GM21825 (cell line): Measurements from ENCODE around the gene SLC6A12.
A peak's percentile ranks its signal among the peaks of the same experiment; 100 is the strongest.
"Not testable (repeated sequence)": the region's sequence is repeated elsewhere in the genome, so short reads cannot be mapped to it uniquely, and the experiment has no call there.

Source experiments
- ATAC-seq: cut with Tn5 transposase; IDR thresholded peaks from one replicate; pipeline ENCODE4 v1.9.1; 2021; ENCODE audit warnings: mild to moderate bottlenecking, moderate library complexity; ENCODE audit not compliant: unreplicated experiment

The SLC6A12 gene

DNA sequence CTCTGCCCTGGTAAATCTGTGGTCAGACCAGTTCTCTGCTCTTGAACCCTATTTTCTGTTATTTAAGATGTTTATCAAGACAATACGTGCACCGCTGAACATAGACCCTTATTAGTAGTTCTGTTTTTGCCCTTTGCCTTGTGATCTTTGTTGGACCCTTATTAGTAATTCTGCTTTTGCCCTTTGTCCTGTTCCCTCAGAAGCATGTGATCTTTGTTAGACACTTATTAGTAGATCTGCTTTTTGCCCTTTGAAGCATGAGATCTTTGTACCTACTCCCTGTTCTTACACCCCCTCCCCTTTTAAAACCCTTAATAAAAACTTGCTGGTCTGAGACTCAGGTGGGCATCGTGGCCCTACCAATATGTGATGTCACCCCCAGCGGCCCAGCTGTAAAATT, 22.0 kb upstream of the SLC6A12 start:
- not testable (repeated sequence) for ATAC-seq

DNA sequence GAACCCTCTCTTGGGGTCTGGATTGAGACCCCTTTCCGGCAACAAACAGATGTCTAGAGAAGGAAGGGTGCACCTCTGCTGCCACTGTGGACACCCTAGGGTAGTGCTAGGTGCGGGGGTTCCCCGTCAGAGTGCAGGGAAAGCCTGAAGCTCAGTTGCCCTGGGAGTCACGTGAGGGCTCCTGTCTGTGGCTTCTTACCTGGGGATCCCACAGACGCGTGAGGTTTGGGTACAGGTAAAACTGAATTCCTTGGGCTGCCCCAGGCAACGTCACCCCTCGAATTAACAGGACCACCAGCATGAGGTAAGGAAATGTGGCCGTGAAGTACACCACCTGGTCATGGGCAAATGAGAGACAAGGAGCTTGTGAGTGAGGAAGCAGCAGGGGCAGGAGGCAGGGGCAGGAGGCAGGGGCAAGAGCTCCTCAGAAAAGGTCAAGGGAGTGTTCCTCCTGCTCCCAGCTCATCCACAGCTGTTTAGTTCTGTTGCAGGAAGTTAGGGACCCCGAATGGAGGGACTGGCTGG, 21.0 kb upstream of the SLC6A12 start:
- ATAC-seq: no peak

DNA sequence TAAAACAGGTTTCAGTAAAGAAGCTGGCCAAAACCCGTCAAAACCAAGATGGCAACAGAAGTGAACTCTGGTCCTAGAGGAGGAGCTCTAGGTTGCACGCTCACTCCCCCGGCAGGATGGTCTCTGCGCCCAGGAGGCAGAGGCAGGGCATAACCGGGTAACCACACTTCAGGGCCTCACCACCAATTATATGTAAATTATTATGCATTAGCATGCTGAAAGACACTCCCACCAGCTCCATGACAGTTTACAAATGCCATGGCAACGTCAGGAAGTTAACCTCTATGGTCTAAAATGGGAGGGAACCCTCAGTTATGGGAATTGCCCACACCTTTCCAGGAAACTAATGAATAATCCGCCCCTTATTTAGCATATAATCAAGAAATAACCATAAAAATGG, 20.1 kb upstream of the SLC6A12 start:
- no peak for ATAC-seq

DNA sequence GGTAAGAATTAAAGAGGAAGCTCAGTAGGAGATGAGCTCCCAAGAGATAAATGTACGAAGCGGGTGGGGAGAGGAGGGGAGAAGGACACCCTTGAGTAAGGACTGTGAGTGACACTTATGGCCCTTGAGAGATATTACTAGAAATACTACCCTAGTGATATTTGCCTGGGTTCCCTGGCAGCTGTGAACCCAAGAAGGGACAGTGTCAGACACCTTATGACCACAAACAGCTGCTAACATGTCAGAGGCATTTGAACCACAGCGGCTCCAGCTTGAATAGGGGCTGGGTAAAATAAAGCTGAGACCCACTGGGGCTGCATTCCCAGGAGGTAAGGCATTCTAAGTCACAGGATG, 19.6 kb upstream of the SLC6A12 start:
- ATAC-seq: no peak

DNA sequence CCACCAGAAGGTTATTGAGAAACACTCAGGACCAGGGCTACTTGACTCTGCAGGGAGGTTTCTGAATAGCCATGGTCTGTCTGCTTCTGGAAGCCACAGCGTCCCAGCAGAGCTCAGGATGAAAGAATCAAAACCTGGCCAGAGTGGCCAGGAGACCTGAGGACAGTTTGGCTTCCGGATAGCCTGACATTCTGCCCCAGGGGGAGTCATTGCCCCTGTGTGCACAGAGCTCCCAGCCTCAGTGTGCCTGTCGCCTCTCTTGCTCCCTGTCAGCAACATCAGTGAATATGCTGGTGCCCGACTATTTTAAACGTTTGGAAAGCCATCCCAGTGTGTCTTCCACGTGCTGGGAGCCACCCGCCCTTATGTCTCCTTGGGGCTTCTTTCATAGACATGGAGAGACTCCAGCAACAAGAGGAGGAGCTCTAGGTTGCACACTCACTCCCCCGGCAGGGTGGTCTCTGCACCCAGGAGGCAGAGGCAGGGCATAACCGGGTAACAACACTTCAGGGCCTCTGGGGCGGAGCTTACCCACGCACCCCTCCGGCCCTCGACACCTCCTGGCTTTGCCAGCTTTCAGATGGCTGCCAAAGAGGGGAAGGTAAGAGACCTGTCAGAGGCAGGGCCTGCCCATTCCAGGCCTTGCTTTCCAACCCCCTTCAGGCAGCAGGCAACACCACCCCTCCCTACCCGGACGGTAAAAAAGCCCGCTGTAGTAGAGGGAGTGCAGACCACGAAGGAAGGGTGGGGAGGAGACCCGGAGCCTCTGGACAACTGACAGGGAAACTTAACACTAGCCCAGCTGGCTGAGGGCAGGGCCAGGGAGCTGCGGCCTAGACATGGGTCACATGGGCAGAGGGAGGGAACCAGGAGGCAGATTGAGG, 19.0 kb upstream of the SLC6A12 start:
- ATAC-seq: no peak

DNA sequence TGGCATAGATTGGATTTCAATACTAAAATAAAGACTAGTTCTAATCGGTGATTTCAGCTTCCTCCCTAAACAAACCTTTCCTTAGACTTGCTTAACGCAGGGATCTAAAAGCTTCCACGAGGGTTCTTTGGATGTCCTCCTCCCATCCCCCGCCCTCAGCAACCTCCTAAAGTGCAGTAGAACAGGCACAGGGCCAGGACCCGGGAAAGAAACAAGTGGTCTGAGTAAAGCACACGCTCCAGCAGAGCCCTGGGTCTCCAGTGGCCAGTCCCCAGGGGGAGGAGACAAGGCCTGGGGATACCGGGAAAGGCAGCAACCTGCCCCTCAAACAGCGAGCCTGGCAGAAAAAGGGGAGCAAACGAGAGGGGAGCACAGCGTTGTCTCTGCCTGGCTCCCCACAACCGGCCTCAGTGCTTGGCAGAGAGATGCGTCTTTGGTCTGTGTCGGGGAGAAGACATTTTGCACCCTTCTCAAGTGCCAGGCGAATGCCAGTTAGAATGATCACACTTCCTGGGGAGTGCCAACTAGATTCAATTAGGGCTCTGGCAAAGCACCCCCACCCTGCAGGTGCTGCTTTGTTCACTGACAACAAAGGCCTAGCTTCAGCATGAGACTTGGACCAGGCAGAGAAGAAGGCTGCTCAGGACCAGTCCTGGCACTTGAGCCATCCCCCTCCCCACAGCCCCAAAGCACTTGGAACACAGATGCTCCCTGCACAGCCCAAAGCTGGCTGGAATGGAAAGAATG, 17.1 kb upstream of the SLC6A12 start:
- no peak for ATAC-seq

DNA sequence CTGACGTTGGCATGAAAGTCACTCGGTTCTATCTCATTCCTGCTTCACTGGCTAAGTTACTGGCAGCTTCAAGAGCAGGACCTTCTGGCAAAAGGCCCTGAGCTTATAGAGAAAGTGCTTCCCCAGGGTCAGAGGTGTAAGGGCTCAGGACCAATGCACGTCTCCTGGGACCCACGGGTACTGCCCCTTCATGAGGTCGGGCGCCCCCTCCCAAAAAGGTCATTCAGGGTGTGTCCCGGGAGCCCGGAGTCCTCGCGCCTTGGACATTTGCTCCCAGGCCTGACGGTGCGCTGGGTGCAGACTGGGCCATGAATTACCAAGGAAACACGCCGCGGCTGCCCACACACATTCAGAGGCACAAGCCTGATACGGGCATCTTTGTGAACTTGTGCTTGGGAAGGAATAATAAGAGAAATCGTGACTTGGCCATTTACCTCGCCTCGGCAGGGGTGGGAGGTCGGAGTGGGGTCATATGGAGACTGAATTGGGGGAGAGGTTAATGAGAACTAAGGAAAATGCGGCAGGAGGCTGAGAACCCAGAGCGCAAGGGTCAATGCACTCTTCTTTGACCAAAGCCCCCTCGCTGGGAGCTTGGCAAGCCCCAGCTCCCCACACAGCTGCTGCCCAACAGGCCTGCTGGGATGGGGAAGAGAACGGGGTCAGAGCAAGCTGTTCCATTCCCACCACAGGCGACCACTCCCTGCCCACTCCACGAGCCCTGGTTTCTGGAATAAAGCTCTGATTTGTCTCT, 15.7 kb upstream of the SLC6A12 start:
- ATAC-seq: no peak

DNA sequence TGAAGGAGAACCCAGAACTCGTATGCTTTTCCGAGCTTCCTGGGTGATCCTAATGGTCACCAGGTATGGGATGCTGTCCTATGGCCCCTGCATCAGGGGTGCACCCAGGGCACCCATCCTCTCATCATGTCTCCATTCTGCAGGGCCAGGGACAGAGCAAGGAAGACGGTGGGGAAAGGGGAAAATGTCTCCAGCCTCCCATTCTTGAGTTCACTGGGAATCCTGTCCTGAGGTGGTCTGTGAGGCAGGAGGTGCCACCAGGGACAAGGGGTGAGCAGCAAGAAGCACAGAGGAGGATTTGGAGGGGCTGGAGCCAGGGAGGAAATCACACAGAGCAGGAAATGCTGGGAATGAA, 14.9 kb upstream of the SLC6A12 start:
- ATAC-seq: no peak

DNA sequence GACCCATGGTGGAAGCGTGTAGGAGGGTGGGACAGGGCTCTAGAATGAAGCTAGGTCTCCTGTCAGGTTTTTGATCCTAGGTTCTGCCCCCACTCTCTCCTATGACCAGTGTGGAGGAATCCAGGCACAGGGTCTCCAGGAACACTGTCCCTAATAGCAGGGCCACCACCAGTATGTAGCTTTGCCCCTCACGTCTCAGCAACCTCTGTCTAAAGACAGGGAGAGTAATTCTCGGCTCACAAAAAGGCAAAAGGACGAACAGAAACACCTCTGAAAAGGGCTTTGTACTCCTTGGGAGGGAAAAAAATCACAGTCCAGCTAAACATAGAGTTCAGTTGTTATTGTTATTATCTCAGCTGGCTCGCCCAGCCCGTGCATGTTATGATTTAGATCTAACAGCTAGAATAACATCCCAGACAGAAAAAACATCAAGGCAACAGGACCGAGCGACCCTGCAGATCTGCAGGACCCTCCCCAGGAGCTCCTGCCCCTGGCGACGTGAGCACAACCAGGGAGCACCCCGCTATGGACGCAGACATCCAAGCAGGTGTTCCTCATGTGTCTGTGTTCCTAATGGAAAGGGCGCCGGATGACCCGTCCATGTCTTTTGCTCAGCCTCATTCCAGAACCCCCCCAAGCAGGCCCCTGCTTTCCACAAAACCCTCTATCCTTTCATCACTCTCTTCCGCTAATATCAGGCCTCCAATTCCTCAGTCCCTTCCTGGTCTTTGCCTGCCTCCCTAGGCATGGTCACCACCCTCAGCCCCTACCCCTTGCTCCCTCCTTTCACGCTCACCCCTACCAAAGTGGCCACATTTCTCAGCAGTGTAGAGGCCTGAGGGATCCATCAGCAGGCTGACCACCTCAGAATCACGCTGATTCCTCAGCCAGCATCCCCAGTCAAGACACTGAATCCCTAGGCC, 14.2 kb upstream of the SLC6A12 start:
- no peak for ATAC-seq

DNA sequence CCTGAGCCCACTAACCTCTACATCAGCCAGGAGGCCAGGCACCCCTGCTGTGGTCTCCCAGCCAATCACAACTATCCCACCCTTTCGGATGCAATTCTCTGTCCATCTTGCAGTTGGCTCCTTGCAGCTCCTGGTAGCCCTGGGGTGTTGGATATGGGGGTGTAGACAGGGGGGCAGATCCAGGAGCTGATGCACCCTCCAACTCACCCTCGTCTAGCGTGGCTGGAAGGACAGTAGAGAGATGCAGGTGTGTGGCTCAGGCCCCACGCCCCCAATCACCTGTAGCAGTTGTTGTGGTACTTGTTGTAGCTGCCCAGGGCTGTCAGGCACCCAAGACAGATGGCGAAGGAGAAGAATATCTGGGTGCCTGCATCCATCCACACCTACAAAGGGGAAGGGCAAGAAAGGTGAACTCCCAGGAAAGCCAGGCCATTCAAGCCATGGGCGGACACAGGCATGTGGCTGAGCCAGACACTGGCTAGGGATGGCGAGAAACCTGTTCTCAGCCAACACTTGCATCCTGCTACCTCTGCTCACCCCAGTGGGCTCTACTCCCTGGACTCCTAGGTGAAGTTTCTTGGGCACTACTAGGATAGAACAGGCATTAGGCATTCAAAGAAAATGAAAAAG, 13.4 kb upstream of the SLC6A12 start:
- no peak for ATAC-seq

DNA sequence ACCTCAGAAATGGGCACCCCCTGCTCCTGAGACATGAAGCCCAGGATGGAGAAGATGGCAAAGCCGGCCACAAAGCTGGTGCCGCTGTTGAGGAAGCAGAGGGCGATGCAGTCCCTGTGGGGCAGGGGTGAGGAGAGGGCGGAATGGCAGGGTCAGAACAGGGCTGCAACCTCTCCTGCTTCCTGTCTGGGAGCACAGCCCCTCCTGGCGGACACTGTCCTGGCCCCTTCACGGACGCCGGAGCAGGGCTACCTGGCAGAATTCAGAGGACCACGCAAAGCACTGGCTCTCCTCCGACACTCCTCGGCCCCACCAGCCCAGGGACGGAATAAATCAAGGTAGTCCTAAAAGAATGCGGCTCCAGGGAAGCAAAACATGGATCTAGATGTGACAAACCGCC, 12.4 kb upstream of the SLC6A12 start:
- no peak for ATAC-seq

DNA sequence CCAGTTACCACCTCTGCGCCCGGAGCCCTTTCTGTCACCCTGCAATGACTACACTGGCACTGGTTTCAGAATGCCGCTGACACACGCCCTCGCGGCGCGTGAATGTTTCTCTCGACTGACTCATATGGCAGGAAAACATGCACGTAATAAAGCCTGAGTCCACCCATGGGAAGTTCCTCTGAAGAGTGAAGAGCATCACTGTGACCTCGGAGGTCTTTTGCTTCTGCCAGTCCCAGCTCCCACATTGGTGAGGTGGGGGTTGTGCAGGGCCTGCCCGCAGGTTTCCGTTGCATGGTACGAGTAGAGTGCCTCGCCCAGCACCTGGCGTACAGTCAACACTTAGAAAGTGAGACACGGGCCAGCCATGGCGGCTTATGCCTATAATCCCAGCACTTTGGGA, 11.1 kb upstream of the SLC6A12 start:
- no peak for ATAC-seq

DNA sequence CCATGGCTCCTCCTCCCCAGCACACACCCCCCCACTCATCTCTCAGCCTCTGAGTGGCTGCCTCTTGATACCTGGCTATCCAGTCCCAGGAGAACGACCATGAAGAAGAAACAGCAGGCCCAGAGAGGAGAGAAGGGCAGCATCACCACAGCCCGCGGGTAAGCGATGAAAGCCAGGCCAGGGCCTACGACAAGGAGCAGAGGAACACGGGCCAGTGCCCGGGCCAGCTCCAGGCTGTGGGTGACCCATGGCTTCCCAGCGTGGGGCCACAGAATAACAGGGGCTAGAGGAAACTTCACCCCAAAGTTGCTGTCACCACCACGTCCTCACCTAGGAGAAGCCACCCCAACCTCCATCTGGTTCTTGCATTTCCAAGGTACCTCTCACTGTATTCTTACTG, 10.4 kb upstream of the SLC6A12 start:
- no peak for ATAC-seq

DNA sequence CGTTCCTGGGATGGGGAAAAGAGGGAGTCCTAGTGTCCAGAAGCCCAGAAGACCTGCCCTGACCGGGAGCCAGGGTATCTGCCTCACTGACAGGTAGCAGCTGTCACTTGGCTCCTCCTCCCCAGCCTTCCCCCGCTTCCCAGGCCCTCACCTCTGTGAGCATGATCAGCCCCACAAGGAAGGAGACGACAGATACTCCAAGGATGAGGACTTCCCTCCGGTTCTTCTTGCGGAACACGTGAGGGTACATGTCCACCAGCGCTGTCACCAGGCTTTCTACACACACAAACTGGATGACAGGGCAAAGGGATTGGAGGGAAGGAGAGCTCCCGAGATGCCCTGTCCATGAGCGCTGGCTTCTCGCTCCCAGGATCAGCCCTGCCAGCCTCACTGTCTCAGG, 9.9 kb upstream of the SLC6A12 start:
- no peak for ATAC-seq

DNA sequence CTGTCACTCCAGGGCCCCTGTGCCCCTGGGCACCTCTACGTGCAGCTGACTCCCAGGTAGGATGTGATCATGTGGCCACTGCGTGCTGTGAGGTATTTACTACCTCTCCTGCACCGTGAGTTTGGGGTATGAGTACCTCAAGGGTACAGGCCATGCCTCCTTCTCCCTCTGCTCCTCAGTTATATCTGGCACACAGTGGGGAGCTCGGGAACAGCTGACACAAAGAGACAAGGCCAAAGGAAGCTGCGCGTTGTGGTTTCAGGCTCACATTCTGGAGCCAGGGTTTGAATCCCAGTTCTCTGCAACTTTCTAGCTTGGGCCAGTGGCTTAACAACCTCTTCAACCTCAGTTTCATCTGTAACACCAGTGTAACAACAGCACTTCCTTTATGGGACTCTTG, 7.8 kb upstream of the SLC6A12 start:
- ATAC-seq: no peak

DNA sequence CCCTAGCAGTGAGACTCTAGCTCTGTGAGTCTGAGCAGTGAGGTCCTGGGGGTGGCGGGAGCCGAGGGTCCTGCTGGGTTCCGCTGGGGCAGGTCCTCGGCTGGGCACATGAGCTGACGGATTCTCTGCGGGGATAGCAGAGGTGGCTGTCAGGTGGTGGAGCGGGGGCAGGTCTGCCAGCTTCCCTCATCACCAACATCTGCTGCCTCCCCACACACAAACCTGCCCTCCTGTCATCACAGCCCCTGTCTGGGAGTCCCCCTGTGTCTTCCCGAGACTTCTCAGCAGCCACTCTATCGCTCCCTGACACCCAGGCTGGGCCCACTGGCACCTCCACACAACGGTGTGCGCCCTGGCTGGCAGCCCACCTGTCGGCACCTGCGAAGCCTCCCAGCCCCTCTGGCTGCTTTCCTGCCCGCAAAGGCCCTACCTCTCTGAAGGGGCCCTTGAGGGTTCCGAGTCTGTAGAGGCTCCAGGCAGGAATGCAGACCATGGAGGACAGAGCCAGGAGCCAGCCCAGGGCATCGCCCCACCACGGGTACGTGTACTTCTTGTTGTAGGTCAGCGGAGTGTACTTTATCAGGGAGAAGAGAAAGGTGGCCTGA, 7.1 kb upstream of the SLC6A12 start:
- no peak for ATAC-seq

DNA sequence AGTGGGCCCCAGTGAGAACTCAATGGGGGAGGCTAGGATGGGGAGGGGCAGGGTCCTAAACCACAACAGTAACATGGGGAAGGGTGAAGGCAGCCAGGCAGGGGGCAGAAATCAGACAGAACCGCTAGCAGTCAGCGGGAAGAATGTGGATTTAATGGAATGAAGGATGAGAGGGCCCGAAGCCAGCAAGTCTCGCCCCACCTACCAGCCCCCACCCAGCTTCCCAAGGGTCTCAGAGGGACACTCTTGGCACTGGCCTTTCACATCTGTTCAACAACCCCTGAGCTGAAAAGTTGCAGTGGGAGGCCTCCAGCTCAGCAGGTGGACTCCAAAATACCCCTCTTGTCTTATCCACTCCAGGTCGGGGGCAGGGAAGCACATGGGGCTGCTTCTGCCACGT, 6.5 kb upstream of the SLC6A12 start:
- no peak for ATAC-seq

DNA sequence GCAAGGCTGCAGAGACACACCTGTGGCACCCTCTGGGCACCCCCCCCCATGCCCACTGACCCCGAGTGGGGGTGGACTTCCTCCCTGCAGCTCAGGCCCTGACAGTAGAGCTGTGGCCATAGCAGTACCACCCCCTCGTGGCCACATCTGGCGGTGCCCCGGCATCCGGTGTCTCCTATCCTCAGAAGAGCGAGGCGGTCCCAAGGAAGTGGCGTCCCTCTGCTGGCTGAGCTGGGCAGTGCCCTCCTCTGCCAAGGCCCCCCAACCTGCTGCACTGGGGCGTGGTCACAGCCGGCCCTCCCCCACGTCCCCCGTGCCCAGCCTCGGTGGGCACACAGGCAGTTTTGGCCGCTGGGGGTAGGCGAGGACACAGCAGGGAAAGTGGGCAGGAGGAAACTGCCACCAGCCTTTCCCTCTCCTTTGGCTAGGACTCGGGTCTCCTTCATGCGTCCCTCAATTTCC, 6.0 kb upstream of the SLC6A12 start:
- peak; percentile 60 for ATAC-seq
